Measurements from ENCODE around the gene RNF113B.

The RNF113B gene

GRCh38 chr13:98201189-98201588 is 24.1 kb upstream of the RNF113B start:
- ChIA-PET CTCF (interaction anchor here (0.7 kb wide), 1 partner anchor 191 kb away, joined by 3 read pairs; no protein-coding TSS in a partner anchor), POLR2A (no interaction called here)
- no peak for DNase-seq (ENCODE audit: low read depth, low spot score)
- H3K4me3 ChIP-seq (ENCODE audit: low read depth, low read length): no peak overlapping the region
- TF ChIP-seq CTCF (IDR thresholded peaks at IDR 0.05; ENCODE audit: insufficient read depth, low read length, missing control alignments): no peak

- no peak overlapping the region for H3K4me3 ChIP-seq (ENCODE audit: low read depth, low read length)
- no peak for TF ChIP-seq CTCF (IDR thresholded peaks at IDR 0.05; ENCODE audit: insufficient read depth, low read length, missing control alignments)
- ChIA-PET POLR2A (interaction anchor here (0.6 kb wide), 1 partner anchor 100 kb away, joined by 3 read pairs; no protein-coding TSS in a partner anchor), CTCF (interaction anchor here (0.6 to 0.7 kb wide), 2 partner anchors 192 to 641 kb away, joined by 3 read pairs; no protein-coding TSS in a partner anchor)
- no peak for DNase-seq (ENCODE audit: low read depth, low spot score)
Measured at GRCh38 chr13:98200211-98200878, 23.3 kb upstream of the RNF113B start.

GRCh38 chr13:98199480-98199879 is 22.4 kb upstream of the RNF113B start:
- H3K4me3 ChIP-seq (ENCODE audit: low read depth, low read length): no peak overlapping the region
- DNase-seq (ENCODE audit: low read depth, low spot score): no peak
- CTCF ChIA-PET: no interaction called here
- TF ChIP-seq CTCF (IDR thresholded peaks at IDR 0.05; ENCODE audit: insufficient read depth, low read length, missing control alignments): no peak
- POLR2A ChIA-PET: no interaction called here

GRCh38 chr13:98198683-98199082 is 21.6 kb upstream of the RNF113B start:
- ChIA-PET POLR2A (no interaction called here), CTCF (no interaction called here)
- no peak for TF ChIP-seq CTCF (IDR thresholded peaks at IDR 0.05; ENCODE audit: insufficient read depth, low read length, missing control alignments)
- no peak overlapping the region for H3K4me3 ChIP-seq (ENCODE audit: low read depth, low read length)
- DNase-seq (ENCODE audit: low read depth, low spot score): no peak

- H3K4me3 ChIP-seq (ENCODE audit: low read depth, low read length): no peak overlapping the region
- TF ChIP-seq CTCF (IDR thresholded peaks at IDR 0.05; ENCODE audit: insufficient read depth, low read length, missing control alignments): no peak
- DNase-seq (ENCODE audit: low read depth, low spot score): no peak
- POLR2A ChIA-PET: interaction anchor here (1.0 kb wide), 1 partner anchor 20 kb away, joined by 3 read pairs; no protein-coding TSS in a partner anchor
- CTCF ChIA-PET: no interaction called here
Measured at GRCh38 chr13:98195054-98195791, 18.2 kb upstream of the RNF113B start.

GRCh38 chr13:98192008-98192407 is 14.9 kb upstream of the RNF113B start:
- DNase-seq (ENCODE audit: low read depth, low spot score): no peak
- CTCF ChIA-PET: no interaction called here
- POLR2A ChIA-PET: no interaction called here
- no peak overlapping the region for H3K4me3 ChIP-seq (ENCODE audit: low read depth, low read length)
- TF ChIP-seq CTCF (IDR thresholded peaks at IDR 0.05; ENCODE audit: insufficient read depth, low read length, missing control alignments): no peak

Data from AG04449 (cell line).